AG08395 (cell line): ENCODE results near the gene INVS.

Source experiments
- DNase-seq: peaks from one replicate; pipeline ENCODE4 v3.0.0; 2012; ENCODE audit warnings: mixed read lengths, low spot score

Gene INVS

DNA sequence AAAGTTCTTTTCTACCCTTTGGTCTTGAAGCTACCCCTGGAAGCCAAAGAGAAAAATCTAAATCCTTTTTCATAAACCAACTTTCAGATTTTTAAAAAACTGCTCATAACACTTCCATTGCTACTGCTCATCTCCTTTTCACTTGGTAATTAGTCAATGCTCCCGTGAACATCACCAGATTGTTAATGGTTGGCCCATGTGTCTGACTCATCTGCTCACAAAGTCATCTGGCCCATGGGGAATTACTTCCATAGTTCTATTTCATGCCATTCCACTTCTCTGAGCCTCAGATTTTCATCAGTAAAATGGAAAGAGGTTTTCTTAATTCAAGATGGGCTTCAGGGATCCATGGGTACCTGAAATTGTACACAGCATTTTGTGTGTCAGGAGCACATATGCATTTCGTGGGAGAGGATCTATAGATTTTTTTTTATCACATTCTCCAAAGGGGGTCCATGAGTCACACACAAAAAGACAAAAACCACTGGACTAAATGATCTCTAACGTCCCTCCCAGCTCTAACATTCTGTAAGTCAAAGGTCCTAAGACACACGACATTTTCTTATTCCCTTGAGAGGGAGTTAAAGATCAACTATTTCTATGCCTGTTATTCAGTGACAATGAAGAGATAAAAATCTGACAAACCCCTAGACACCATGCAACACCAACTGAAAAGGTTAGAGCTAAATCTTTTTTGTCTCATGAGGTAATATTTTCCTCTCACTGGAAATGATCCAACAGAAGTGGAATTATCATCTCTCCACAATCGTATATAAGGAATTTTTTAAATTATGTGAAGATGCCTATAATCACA, 178.3 kb downstream of the INVS start:
- DNase-seq, result peak; percentile 84

DNA sequence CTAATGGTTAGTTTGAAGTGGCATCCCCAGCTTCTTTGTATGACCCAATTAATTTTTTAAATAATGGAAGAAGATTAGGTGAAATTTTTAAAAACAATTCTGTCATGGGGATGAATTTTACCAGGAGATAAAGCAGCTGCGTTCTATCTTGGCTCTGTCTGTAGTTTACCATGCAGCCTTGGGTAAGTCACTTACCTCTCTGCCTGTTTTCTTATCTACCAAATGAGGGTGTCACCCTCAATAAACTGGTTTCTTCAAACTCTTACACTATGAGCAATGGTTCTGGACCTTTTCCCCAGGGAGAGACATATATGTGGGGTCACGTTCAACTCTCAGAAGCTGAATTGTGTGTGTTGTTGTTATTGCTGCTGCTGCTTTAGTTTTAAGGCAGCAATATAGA, 182.0 kb downstream of the INVS start:
- DNase-seq, result no peak

DNA sequence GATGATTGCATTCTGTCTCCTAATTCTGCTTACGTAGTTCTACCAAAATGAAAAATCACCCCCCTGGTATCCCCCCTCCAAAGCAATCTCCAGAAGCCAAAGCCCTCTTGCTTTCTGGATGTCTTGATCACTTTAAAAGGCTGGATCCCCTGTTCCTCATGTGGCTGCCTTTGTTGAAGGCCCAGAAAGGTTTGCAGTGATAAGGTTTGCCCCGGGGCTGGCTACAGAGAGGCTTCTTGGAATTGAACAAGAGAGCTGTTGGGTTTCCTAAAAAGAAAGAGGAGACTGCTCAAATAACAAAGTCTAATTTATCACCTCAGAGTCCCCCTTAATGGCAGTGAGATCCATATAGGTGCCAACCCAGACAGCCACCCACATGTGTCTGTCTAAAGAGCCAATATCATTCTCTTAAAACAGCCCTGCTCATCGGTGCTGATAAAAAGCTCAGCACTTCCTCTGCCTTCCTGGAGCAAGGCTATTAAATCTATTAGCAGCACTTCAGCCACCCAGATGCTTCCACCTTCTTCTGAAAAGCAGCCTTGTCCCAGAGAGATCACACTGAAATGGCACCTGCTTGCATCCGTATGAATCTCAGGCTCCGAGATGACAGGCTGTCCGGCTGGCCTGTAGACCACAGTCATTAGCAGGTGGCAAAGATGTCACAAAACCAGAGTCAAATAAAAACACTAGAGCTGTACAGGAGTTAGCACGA, 182.8 kb downstream of the INVS start:
- no peak for DNase-seq

DNA sequence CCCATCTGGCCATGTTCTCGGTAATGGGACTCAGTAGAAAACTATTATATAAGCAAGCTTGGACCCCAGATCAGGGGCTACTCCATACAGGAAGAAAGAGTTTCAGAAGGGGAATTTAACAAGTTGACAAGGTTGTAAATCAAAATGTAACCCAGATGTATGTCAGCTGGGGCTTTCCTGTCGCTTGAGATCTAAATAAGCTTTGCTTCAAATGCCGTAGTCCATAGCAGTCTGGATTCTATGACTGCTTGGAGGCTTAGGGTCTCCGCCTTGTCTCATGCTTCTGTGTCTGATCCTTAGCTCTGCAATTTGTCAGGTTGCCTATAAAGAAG, 183.3 kb downstream of the INVS start:
- no peak for DNase-seq

DNA sequence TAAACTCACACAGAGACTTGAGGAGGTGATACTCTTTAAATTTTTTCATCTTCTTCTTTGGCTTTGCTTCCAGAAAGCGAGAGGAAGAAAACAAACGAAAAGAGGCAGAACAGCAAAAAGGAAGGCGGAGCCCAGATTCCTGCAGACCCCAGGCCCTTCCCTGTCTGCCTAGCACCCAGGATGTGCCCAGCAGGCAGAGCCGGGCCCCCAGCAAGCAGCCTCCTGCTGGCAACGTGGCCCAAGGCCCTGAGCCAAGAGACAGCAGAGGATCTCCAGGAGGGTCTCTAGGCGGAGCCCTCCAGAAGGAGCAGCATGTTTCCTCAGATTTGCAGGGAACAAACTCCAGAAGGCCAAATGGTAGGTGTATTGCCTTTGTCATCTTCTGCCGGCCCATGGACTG, 185.2 kb downstream of the INVS start:
- no peak for DNase-seq

DNA sequence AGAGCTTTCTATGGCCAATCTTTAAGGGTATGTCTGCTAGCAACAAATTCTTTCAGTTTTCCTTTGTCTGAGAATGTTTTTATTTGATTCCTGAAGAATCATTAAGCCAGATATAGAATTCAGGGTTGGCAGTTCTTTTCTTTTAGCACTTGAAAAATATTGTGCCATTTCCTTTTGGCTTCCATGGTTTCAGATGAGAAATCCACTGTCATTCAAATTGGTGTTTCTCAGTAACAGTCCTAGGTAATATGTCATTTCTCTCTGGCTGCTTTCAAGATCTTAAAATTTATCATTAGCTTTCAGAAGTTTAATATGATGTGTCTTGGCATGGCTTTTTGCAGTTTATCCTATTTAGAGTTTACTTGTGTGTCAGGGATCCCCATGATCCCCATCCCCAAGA, 186.0 kb downstream of the INVS start:
- no peak for DNase-seq

DNA sequence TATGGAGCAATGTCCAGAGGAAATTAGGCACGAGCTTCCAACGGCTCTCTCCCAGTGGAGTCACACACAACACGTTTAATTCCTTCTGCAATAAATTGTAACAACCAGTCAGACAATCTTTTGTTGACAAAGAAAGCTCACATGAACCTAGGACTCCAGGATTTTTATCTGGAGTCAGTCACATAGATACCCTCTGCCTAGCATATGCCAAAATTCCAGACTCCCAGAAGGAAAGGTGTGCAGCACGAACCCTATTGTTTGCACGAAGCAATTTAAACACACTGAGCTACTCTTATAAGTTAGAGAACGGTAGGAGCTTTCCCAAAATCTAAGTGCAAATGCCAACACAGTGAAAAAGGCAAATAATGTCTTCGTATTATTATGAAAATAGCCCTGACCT, 186.6 kb downstream of the INVS start:
- no peak for DNase-seq

DNA sequence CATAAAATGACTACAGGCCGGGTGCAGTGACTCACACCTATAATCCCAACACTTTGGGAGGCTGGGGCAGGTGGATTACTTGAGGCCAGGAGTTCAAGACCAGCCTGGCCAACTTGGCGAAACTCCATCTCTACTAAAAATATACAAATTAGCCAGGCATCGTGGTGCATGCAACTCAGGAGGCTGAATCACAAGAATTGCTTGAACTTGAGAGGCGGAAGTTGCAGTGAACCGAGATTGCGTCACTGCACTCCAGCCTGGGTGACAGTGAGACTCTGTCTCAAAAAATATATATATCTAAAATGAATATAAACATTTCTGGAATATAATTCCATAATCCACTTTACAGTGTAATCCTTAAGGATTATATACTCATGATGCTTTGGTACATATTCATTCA, 187.2 kb downstream of the INVS start:
- no peak for DNase-seq

DNA sequence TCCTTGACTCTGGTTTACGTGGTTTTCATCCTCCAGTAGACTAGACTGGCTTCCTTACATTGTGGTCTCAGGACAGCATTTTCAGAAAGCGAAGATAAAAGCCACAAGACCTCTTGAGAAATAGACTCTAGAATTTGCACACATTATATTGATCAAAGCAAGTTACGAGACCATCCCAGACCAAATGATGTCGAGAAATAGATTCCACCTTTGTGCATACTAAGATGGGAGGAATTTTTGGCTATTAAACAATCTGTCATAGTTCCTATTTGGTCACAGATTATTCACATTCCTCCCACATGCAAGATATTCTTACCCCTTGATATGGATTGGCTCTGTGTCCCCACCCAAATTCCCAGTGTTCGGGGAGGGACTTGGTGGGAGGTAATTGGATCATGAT, 188.1 kb downstream of the INVS start:
- DNase-seq, result no peak

DNA sequence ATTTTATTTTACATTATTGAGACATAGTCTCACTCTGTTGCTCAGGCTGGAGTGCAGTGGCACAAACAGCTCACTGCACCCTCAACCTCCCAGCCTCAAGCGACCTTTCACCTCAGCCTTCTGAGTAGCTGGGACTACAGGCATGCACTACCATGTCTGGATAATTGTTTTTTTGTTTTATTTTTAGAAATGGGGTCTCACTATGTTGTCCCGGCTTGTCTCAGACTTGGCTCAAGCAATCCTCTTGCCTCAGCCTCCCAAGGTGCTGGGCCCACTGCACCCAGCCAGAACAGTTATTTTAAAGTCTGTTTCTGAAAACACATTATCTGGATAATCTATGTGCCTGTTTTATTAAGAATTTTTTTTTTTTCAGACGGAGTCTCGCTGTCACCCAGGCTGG, 191.7 kb downstream of the INVS start:
- no peak for DNase-seq

DNA sequence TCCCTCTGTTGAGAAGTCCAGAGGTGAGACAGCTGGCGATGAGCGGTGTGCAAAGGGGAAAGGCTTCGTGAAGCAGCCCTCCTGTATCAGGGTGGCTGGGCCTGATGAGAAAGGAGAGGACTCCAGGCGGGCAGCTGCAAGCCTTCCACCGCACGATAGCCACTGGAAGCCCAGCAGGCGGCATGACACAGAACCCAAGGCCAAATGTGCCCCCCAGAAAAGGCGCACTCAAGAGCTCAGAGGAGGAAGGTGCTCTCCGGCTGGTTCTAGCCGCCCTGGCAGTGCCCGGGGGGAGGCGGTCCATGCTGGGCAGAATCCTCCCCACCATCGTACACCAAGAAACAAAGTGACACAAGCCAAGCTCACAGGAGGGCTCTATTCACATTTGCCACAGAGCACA, 193.4 kb downstream of the INVS start:
- no peak for DNase-seq

DNA sequence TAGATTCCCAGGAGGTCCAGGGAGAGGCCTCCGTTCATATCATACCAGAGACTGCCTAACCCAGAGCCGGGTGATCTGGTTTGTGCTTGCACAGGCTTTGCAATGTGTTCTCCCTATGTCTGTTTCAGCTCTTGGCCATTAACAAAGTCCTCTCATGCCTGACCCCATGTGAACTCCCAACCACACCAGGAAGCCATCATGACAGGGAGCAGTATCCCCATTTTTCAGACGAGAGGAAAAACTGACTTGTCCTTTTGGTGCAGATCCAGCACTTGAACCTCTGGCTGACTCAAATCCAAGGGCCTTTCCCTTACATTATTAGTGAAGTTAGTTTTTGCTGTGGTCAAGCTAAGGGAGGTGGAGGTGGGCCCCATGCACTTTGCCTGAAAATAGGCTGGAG, 195.3 kb downstream of the INVS start:
- peak; percentile 7 for DNase-seq

DNA sequence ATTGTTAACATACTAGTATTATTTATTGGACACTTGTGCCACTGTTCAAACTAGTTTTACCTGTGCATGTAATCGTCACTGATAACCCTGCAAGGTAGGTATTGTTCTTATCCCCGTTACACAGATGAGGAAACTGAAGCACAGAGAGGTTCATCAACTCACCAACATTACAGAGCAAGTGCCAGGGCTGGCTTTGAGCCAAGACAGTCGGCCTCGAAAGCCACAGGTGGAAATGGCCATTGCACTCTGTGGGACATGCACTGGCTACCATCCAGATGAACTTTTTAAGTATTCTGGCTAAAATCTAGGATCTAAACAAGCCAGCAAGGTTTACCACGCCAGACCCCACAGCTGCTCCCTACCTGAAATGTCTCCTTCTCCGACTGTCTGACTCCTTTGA, 195.8 kb downstream of the INVS start:
- DNase-seq, result no peak

DNA sequence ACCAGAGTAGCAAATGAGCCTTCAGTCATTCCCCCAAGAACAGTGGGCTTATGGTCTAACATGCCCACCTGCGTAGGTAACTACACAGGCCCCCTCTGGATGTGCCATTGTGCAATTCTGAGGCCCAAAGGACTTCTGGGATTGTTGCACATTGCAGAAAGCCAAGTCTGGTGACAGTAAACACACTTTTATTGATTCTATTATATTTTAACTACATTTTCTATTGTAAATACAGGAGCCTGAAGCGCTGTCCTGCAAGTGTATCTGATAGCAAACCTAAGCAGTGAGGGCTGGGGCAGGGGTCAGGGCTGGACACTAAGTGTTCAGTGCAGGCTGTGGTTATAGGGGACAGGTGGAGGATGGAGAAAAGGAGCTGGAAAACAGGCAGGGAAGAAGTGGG, 196.2 kb downstream of the INVS start:
- no peak for DNase-seq

DNA sequence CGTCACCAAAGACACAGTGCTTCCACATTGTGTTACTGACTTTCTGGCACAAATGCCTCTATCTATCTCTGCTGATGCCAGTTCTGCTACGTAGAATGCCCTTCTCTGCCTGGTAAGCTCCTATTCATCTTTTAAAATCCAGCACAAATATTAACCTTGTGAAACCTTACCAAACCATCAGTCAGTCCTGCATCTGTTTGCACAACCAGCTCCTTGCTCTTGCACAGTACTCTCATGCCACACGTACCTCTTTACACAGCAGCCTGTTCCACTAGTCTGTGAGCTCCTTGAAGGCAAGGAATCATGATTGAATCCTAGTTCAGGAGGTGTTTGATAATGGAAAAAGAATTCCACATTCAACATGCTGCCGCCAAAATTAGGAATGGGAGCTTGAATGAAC, 197.4 kb downstream of the INVS start:
- no peak for DNase-seq

DNA sequence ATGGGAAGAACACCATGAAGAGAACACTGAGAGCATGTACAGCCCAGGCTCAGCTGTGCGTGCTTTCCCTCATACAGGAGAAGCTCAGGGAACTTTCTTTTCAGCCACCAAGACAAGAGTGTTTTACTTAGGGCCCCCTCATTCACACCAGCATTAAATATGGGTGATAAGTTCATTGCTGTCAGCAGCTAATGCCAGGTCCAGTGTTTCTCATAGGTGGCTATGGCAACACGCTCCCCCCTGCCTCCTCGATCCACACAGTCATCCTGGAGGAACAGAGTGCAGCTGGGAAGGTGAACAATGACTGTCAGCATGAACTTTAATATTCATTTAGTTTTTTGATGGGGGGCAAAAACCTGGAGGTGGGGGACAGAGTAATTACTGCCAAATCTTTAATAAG, 199.3 kb downstream of the INVS start:
- DNase-seq, result no peak

DNA sequence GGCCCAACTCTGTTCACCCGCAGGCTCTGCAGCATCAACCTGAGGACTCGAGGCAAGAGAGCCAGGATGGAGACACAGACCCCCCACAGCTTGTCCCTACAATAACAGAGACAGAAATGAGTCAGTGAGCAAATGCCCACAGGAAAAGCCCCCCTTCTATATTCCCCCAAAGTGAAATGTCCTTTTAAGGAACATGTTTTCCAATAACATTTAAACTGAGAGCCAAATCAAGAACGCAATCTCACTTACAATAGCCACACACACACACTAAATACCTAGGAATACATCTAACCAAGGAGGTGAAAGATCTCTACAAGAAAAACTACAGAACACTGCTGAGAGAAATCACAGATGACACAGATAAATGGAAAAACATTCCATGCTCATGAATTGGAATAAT, 204.7 kb downstream of the INVS start:
- DNase-seq, result no peak

DNA sequence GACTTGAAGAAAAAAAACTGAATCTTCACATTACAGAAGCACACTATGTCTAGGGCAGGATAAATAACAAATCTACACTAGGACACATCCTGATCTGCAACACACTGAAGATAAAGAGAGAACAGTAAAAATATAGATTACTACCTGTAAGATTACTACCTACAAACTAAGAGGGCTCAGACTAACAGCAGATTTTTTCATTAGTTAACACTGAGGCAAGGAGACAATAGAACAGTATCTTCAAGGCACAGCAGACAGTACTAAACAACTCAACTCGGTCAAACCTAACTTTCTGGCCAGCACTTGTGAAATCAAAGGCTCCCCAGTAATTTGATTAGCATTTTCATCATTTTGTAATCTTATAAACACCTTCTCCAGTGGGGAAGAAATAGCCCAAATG, 207.2 kb downstream of the INVS start:
- no peak for DNase-seq

DNA sequence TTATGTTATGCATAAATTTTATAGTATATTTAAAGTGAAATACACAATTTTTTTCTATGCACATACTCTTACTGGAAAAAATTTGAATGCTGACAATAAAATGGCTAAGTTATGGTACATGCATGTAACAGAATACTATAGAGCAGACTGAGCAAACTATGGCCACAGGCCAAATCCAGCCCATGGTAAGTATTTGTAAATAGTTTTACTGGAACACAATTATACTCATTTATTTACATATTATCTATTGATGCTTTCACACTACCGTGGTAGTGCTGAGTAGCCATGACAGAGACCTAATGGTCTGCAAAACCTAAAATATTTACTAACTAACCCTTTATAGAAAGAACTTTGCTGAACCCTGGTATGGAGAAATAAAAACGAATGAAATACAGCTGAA, 208.0 kb downstream of the INVS start:
- no peak for DNase-seq

DNA sequence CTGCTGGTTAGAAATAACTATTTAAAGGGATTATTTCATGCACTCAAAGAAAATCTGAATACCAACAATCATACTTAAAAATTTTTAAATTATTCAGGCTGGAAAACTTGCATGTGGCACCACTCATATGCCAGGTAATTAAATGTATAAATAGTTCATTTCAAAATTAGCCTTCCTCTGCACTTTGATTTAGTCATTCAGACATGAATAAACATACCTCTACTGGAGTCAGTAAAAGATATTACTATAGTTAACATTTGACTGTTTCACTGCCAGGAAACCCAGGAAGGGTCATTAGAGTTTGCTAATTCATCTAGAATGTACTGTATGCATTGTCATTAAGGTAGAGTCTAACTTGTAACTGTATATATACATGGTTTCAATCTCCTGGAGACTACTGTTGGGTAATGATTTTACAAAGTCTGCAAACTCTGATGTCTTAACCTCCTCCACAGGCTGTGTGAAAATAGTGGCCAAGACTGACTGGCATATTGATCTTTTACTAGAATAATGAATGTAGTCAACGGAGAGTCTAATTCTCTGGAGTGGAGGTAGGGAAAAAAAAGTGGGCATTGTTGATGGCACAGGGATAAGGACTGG, 210.0 kb downstream of the INVS start:
- no peak for DNase-seq

DNA sequence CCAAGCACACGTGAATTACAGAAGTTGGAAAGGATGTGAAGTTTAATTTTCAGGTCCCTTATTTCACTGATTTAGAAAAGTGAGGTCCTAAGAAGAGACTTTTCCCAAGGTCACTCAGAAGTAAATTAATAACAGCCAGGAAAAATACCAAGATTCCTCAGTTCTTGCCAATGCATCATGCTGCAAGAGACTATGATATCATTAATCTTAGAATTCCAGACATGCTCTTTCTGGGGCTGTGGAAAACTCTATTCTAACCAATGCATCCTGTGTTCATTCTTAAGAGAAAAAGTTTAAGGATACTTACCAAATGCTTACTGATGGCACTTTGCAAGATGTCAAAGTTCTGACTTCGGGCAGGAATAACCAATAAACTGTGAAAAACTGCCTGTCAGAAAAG, 210.9 kb downstream of the INVS start:
- peak; percentile 22 for DNase-seq

DNA sequence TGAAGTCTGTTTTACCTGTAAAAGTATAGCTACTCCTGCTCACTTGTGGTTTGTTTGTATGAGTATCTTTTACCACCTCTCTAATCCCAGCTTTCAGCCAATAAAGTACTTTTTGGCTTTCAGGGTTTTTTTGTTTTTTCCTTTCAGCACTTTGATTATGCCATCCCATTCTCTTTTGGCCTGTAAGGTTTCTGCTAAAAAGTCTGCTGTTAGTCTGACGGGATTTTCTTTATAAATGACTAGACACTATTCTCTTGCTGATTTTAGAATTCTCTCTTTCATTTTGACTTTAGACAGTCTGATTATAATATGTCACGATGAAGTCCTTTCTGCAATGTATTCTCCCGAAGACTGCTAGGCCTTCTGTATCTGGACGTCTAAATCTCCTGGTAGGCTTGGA, 216.5 kb downstream of the INVS start:
- no peak for DNase-seq

DNA sequence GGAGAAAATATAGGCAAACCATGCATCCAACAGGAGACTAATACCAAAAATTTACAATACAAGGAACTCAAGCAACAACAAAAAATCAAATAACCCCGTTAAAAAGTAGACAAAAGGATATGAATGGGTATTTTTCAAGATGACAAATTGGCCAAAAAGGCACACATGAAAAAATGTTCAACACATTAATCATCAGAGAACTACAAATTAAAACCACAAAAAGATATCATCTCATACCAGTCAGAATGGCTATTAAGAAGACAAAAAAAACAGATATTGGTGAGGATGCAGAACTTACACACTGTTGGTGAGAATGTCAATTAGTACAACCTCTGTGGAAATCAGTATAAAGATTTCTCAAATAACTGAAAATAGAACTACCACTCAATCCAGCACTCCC, 218.7 kb downstream of the INVS start:
- no peak for DNase-seq
